ENCODE results near the gene ZNF217.
A peak's percentile ranks its signal among the peaks of the same experiment; 100 is the strongest.

DNA sequence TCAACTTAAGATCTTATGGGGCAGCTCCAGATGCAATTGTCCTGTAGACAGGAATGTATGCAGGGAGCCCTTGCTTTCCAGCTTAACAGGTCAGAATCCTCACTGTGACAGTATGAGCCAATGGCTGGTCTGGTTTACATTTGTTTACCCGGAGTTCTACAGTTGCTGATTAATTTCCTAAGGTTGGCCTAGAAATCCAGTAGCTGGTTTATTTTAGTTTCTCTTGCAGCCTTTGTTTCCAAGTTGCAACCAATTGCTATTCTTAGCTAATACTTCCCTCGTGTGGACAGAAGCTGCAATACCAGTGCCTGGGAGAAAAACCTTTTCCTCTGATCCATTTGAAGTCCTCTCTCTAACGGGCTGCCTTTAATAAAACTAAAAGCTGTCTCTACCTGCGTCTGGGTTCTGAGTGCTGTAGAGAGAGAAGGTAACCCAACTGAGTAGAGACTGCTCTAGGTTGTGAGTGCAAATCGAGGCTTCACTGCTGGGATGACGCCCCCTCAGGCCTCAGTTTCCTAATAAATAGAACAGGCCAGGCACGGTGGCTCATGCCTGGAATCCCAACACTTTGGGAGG is 45.9 kb downstream of the ZNF217 start:
- TF ChIP-seq, protein P1, sequence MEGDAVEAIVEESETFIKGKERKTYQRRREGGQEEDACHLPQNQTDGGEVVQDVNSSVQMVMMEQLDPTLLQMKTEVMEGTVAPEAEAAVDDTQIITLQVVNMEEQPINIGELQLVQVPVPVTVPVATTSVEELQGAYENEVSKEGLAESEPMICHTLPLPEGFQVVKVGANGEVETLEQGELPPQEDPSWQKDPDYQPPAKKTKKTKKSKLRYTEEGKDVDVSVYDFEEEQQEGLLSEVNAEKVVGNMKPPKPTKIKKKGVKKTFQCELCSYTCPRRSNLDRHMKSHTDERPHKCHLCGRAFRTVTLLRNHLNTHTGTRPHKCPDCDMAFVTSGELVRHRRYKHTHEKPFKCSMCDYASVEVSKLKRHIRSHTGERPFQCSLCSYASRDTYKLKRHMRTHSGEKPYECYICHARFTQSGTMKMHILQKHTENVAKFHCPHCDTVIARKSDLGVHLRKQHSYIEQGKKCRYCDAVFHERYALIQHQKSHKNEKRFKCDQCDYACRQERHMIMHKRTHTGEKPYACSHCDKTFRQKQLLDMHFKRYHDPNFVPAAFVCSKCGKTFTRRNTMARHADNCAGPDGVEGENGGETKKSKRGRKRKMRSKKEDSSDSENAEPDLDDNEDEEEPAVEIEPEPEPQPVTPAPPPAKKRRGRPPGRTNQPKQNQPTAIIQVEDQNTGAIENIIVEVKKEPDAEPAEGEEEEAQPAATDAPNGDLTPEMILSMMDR (IDR thresholded peaks at IDR 0.05; ENCODE audit: poor library complexity), result peak; percentile 98
- TF ChIP-seq EZH2 (IDR thresholded peaks at IDR 0.05; ENCODE audit: borderline replicate concordance) (no peak), EZH2phosphoT487 (IDR thresholded peaks at IDR 0.05; ENCODE audit: low read depth, severe bottlenecking, unreplicated experiment) (no peak)

Measured in hepatocyte (in vitro differentiated cells).